Vagina (tissue), 2 donors: Measurements from ENCODE around the gene EYS. TPM values are rescaled to one million over a fixed set of nuclear protein-coding genes. Genes with fewer than 3 reads are reported as not detected.

ENCODE experiments used
- DNase-seq, 2 donors: peaks; one replicate each; pipeline ENCODE4 v3.0.0-alpha.2; 2017; ENCODE audit errors: extremely low spot score in 2 of 2
- H3K27ac ChIP-seq: fragments of 200-600 bp; sonication (generic); one replicate; pipeline ENCODE4 v1.5.1; 2019
- H3K27me3 ChIP-seq: fragments of 200-600 bp; sonication (generic); one replicate; pipeline ENCODE4 v1.5.1; 2019
- H3K36me3 ChIP-seq, 2 donors: fragments of 200-600 bp; sonication (generic); one replicate each; pipeline ENCODE4 v1.5.1; 2017 to 2019
- H3K4me1 ChIP-seq: fragments of 200-600 bp; sonication (generic); one replicate; pipeline ENCODE4 v1.5.1; 2019
- H3K4me3 ChIP-seq, 2 donors: fragments of 200-600 bp; sonication (generic); 1 replicate in 1 of 2; 2 replicates in 1 of 2; pipeline ENCODE4 v1.5.1; 2016 to 2019
- H3K9me3 ChIP-seq: fragments of 200-600 bp; sonication (generic); one replicate; pipeline ENCODE4 v1.5.1; 2019
- POLR2A ChIP-seq, 2 donors: fragments of 450-650 bp; IDR thresholded peaks; one replicate each; pipeline ENCODE4 v1.6.1; 2017; ENCODE audit warnings: antibody characterized with exemption in 2 of 2, mild to moderate bottlenecking in 2 of 2, moderate library complexity in 2 of 2
- POLR2AphosphoS5 ChIP-seq, 2 donors: sonication (generic); formaldehyde crosslinking; IDR thresholded peaks; one replicate each; pipeline ENCODE4 v1.9.0; 2017; ENCODE audit warnings: antibody characterized with exemption in 2 of 2, mild to moderate bottlenecking in 2 of 2, low read depth in 1 of 2; ENCODE audit not compliant: insufficient read depth in 1 of 2
- intact Hi-C: fragments of 100-400 bp; cut with DNase I; formaldehyde crosslinking; loops from one replicate; pipeline ENCODE4 v1.15.1; 2023
- total RNA-seq: library from RNA; depleted of rRNA; stranded (reverse); fragments of >200 nt; gene quantifications from one replicate; pipeline ENCODE4 v1.2.3, GENCODE V29; 2016
- TF ChIP-seq, protein P1 (sequence below), 3 experiments: fragments of 450-650 bp in 2 of 3; fragments of 200-600 bp in 1 of 3; sonication (generic) in 1 of 3; IDR thresholded peaks; one replicate each; pipeline ENCODE4 v1.5.1; 2017 to 2019; ENCODE audit warnings: antibody characterized with exemption in 3 of 3, mild to moderate bottlenecking in 2 of 3, moderate library complexity in 2 of 3

Gene EYS
- total RNA-seq, 1 donor from 2014 or later: not detected

DNA sequence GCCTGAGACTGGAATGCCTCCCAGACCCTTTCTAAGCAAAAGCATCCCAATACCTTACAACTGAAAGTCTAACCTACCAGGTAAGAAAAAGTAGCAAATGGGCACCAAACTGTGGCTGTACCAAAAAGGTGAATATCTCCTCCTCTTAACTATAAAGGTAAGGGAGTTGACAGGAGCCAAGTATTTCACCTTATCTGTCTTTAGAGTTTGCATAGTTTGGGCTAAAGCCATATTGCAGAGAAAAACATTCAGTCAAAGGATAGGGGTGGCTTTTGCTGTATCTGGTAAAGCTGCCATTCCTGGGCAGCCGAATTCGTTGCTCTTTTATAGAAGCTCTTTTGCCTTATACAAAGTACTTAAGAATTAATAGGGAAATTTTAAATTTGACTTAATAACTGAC lies 2033.3 kb downstream of the EYS start:
- Histone ChIP-seq H3K36me3 (no peaks in the 10 kb centered on the region), H3K4me1 (peaks cover 36% of the 10 kb centered on the region), H3K4me3 (no peak overlapping the region), H3K27me3 (no peaks in the 10 kb centered on the region), H3K9me3 (no peaks in the 10 kb centered on the region), H3K27ac (no peak overlapping the region)
- intact Hi-C loops: no loop called here
- TF ChIP-seq POLR2A (IDR thresholded peaks at IDR 0.05) (no peak), POLR2AphosphoS5 (IDR thresholded peaks at IDR 0.05; ENCODE audit: insufficient read depth in 1 of 2, low read depth in 1 of 2) (no peak)
- TF ChIP-seq, protein P1, sequence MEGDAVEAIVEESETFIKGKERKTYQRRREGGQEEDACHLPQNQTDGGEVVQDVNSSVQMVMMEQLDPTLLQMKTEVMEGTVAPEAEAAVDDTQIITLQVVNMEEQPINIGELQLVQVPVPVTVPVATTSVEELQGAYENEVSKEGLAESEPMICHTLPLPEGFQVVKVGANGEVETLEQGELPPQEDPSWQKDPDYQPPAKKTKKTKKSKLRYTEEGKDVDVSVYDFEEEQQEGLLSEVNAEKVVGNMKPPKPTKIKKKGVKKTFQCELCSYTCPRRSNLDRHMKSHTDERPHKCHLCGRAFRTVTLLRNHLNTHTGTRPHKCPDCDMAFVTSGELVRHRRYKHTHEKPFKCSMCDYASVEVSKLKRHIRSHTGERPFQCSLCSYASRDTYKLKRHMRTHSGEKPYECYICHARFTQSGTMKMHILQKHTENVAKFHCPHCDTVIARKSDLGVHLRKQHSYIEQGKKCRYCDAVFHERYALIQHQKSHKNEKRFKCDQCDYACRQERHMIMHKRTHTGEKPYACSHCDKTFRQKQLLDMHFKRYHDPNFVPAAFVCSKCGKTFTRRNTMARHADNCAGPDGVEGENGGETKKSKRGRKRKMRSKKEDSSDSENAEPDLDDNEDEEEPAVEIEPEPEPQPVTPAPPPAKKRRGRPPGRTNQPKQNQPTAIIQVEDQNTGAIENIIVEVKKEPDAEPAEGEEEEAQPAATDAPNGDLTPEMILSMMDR (IDR thresholded peaks at IDR 0.05): no peak
- DNase-seq: no peak

DNA sequence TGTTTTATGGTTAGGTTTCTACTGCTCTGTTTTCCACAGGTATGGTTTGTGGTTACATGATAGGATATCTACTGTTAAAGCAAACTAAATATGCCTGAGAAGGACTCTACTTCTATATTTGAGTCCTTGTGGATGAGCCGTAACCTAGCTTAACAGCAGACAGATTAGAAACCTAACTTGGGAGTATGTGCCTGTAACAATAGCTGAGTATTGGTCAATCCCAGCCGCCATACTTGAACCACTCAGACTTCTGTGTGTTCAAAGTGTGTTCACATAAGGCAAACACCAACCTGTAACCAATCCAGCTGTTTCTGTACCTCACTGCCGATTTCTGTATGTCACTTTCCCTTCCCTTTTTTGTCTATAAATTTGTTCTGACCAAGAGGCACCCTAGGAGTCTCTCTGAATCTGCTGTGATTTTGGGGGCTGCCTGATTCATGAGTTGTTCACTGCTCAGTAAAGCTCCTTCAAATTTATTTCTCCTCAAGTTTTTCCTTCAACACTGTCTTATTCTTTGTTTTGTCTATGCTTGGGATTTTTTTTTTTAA lies 2034.4 kb downstream of the EYS start:
- Histone ChIP-seq H3K9me3 (no peaks in the 10 kb centered on the region), H3K27me3 (no peaks in the 10 kb centered on the region), H3K4me1 (peaks cover 35% of the 10 kb centered on the region), H3K27ac (no peak overlapping the region), H3K36me3 (no peaks in the 10 kb centered on the region), H3K4me3 (no peak overlapping the region)
- TF ChIP-seq, protein P1 (IDR thresholded peaks at IDR 0.05): no peak
- TF ChIP-seq POLR2AphosphoS5 (IDR thresholded peaks at IDR 0.05; ENCODE audit: insufficient read depth in 1 of 2, low read depth in 1 of 2): no peak
- TF ChIP-seq POLR2A (IDR thresholded peaks at IDR 0.05): no peak
- DNase-seq: no peak
- intact Hi-C loops: no loop called here

DNA sequence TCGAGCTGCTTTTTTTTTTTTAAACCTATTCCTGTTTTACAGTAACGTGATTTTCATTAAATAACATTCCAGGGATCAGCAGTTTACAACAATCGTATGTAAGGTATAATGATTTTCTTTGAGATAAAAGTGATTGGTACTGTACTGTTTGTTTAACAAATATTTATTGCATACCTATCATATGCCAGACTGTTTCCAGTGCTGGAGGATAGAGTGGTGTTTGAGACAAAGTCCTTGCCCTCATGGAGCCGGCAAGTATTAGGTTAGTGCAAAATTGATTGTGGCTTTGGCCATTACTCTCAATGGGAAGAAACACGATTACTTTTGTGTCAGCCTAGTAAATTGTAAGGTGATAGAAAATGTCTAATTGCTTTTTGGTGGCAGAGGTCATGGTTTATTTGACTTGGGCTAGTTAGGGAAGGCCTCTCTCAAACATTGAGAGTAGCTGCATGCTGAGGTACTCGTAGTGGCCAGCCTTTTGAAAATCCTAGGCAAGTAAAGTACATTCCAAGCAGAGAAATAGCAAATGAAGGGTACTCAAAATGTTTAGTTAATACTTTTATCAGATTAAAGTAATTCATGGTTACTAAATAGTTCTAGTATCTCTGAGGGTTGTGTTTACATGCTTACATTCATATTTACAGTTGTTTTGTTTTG lies 2035.8 kb downstream of the EYS start:
- Histone ChIP-seq H3K27me3 (no peaks in the 10 kb centered on the region), H3K4me1 (peaks cover 20% of the 10 kb centered on the region), H3K36me3 (no peaks in the 10 kb centered on the region), H3K4me3 (no peak overlapping the region), H3K27ac (no peak overlapping the region), H3K9me3 (no peaks in the 10 kb centered on the region)
- TF ChIP-seq, protein P1 (IDR thresholded peaks at IDR 0.05): no peak
- no peak for TF ChIP-seq POLR2A (IDR thresholded peaks at IDR 0.05)
- TF ChIP-seq POLR2AphosphoS5 (IDR thresholded peaks at IDR 0.05; ENCODE audit: insufficient read depth in 1 of 2, low read depth in 1 of 2): no peak
- DNase-seq: no peak
- intact Hi-C loops: no loop called here
